Measurements from ENCODE around the gene PPP2R5A. TPM values are rescaled to one million over a fixed set of nuclear protein-coding genes. Genes with fewer than 3 reads are reported as not detected.

The PPP2R5A gene
- polyA plus RNA-seq, 1 experiment: 31.5 TPM

- H3K27ac ChIP-seq (ENCODE audit: low read depth, low read length): no peak overlapping the region
- H3K4me3 ChIP-seq (ENCODE audit: low read depth, low read length): no peak overlapping the region
- ChIA-PET CTCF (interaction anchor here (1.8 to 5.5 kb wide), 2 partner anchors 218 to 223 kb away, joined by 4 to 133 read pairs; no protein-coding TSS in a partner anchor), POLR2A (no interaction called here)
- peaks cover 2% of the 10 kb centered on the region; the same call in 1 of the 2 replicates for H3K9me3 ChIP-seq (ENCODE audit: control insufficient read depth, insufficient read depth, low read length)
- H3K27me3 ChIP-seq (ENCODE audit: control insufficient read depth, insufficient read depth, low read length): no peaks in the 10 kb centered on the region
- DNase-seq (ENCODE audit: low read depth, low spot score): no peak
- no peak for TF ChIP-seq CTCF (IDR thresholded peaks at IDR 0.05; ENCODE audit: low read depth, low read length)
Measured at GRCh38 chr1:212289262-212290077, 4.3 kb downstream of the PPP2R5A start.

- no peak overlapping the region for H3K27ac ChIP-seq (ENCODE audit: low read depth, low read length)
- no peak overlapping the region for H3K4me3 ChIP-seq (ENCODE audit: low read depth, low read length)
- no peak for TF ChIP-seq CTCF (IDR thresholded peaks at IDR 0.05; ENCODE audit: low read depth, low read length)
- no peak for DNase-seq (ENCODE audit: low read depth, low spot score)
- no peaks in the 10 kb centered on the region; the same call in 1 of the 2 replicates for H3K9me3 ChIP-seq (ENCODE audit: control insufficient read depth, insufficient read depth, low read length)
- POLR2A ChIA-PET: no interaction called here
- CTCF ChIA-PET: interaction anchor here (0.6 to 5.5 kb wide), 18 partner anchors 11 to 612 kb away, joined by 3 to 133 read pairs (median 4); partner anchors contain the start of genes DTL and INTS7
- H3K27me3 ChIP-seq (ENCODE audit: control insufficient read depth, insufficient read depth, low read length): no peaks in the 10 kb centered on the region
Measured at GRCh38 chr1:212290608-212291007, 5.4 kb downstream of the PPP2R5A start.

DNA sequence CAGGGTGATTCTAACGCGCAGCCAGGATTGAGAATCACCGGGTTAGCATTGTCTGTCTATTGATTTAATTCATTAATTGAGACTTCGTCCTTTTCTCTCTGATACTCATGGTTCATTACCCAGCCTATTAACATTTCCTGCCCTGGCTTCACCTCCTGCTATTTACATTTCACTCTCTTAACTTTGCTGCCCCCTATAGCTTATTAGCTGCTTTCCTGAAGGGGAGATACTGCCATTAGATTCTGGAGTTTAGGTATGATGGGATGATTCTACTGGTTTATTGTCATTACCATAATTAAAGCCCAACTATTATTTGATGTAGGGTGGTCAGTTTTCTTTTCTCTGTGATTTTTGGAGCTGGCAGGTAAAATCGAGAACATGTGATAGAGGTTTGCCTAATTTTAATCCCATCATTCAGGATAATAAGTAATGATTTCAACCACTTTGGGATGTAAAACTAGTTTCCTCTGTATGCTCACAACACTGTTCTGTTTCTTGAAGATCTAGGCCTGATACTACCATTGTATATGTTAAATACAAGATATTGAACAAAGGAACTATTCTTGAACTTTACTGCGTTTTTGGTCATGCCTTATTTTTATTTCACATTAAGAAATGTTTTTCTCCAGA lies 6.4 kb downstream of the PPP2R5A start:
- no peak for DNase-seq (ENCODE audit: low read depth, low spot score)
- ChIA-PET CTCF (interaction anchor here (0.6 to 5.5 kb wide), 24 partner anchors 10 to 613 kb away, joined by 3 to 133 read pairs (median 4); partner anchors contain the start of genes DTL and INTS7), POLR2A (no interaction called here)
- H3K9me3 ChIP-seq (ENCODE audit: control insufficient read depth, insufficient read depth, low read length): no peaks in the 10 kb centered on the region
- TF ChIP-seq CTCF (IDR thresholded peaks at IDR 0.05; ENCODE audit: low read depth, low read length): peak; percentile 75
- H3K27me3 ChIP-seq (ENCODE audit: control insufficient read depth, insufficient read depth, low read length): no peaks in the 10 kb centered on the region
- H3K4me3 ChIP-seq (ENCODE audit: low read depth, low read length): no peak overlapping the region
- no peak overlapping the region for H3K27ac ChIP-seq (ENCODE audit: low read depth, low read length)

- Histone ChIP-seq H3K27ac (ENCODE audit: low read depth, low read length) (no peak overlapping the region), H3K9me3 (ENCODE audit: control insufficient read depth, insufficient read depth, low read length) (no peaks in the 10 kb centered on the region), H3K27me3 (ENCODE audit: control insufficient read depth, insufficient read depth, low read length) (no peaks in the 10 kb centered on the region), H3K4me3 (ENCODE audit: low read depth, low read length) (no peak overlapping the region)
- CTCF ChIA-PET: interaction anchor here (0.6 to 5.5 kb wide), 17 partner anchors 9 to 611 kb away, joined by 3 to 133 read pairs (median 5); partner anchors contain the start of genes DTL and INTS7
- TF ChIP-seq CTCF (IDR thresholded peaks at IDR 0.05; ENCODE audit: low read depth, low read length): no peak
- POLR2A ChIA-PET: interaction anchor here (0.6 kb wide), 1 partner anchor 8 kb away, joined by 3 read pairs; no protein-coding TSS in a partner anchor
- no peak for DNase-seq (ENCODE audit: low read depth, low spot score)
Measured at GRCh38 chr1:212292250-212293105, 7.3 kb downstream of the PPP2R5A start.

All from AG04450 (cell line).